ENCODE data around the gene LAMA1. TPM values are rescaled to one million over a fixed set of nuclear protein-coding genes. Genes with fewer than 3 reads are reported as not detected.

The LAMA1 gene
- total RNA-seq, 1 donor from 2014 or later = 1.4 TPM

DNA sequence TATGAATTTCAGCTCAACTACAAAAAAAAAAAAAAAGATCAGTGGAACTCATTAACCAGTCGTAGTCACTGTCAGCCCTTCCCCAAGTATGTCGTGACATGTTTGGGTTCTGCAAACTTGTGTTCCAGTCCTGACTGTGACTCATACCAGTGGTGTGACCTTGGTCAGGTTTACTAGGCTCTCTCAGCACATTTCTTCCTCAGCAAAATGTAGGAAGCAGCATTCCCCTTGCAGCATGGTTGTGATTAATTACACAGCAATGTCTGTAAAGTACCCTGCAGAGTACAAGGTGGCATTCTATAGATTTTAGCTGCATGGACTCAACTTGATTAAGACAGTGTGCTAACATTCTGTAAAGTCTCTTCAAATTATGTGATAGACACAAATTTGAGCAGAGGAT lies 156.9 kb downstream of the LAMA1 start:
- Histone ChIP-seq H3K4me1 (no peaks in the 10 kb centered on the region), H3K36me3 (no peaks in the 10 kb centered on the region), H3K9me3 (no peaks in the 10 kb centered on the region), H3K4me3 (no peak overlapping the region), H3K27ac (no peak overlapping the region), H3K27me3 (no peaks in the 10 kb centered on the region)
- DNase-seq = no peak
- intact Hi-C loops (cut with DNase I) = no loop called here
- no peak for ATAC-seq
- TF ChIP-seq, protein P1, sequence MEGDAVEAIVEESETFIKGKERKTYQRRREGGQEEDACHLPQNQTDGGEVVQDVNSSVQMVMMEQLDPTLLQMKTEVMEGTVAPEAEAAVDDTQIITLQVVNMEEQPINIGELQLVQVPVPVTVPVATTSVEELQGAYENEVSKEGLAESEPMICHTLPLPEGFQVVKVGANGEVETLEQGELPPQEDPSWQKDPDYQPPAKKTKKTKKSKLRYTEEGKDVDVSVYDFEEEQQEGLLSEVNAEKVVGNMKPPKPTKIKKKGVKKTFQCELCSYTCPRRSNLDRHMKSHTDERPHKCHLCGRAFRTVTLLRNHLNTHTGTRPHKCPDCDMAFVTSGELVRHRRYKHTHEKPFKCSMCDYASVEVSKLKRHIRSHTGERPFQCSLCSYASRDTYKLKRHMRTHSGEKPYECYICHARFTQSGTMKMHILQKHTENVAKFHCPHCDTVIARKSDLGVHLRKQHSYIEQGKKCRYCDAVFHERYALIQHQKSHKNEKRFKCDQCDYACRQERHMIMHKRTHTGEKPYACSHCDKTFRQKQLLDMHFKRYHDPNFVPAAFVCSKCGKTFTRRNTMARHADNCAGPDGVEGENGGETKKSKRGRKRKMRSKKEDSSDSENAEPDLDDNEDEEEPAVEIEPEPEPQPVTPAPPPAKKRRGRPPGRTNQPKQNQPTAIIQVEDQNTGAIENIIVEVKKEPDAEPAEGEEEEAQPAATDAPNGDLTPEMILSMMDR (IDR thresholded peaks at IDR 0.05) = no peak

GRCh38 chr18:6960124-6960523 lies 157.5 kb downstream of the LAMA1 start:
- Histone ChIP-seq H3K27me3 (no peaks in the 10 kb centered on the region), H3K9me3 (no peaks in the 10 kb centered on the region), H3K27ac (no peak overlapping the region), H3K4me1 (no peaks in the 10 kb centered on the region), H3K36me3 (no peaks in the 10 kb centered on the region), H3K4me3 (no peak overlapping the region)
- DNase-seq (no peak), ATAC-seq (no peak)
- TF ChIP-seq, protein P1 (IDR thresholded peaks at IDR 0.05) = no peak
- intact Hi-C loops (cut with DNase I) = no loop called here

GRCh38 chr18:6959110-6959509 lies 158.5 kb downstream of the LAMA1 start:
- H3K27me3 ChIP-seq = no peaks in the 10 kb centered on the region
- intact Hi-C loops (cut with DNase I) = no loop called here

GRCh38 chr18:6956999-6957398 lies 160.6 kb downstream of the LAMA1 start:
- no peaks in the 10 kb centered on the region for H3K9me3 ChIP-seq
- TF ChIP-seq, protein P1 (IDR thresholded peaks at IDR 0.05) = no peak
- no peaks in the 10 kb centered on the region for H3K27me3 ChIP-seq
- H3K4me3 ChIP-seq = no peak overlapping the region
- no peak overlapping the region for H3K27ac ChIP-seq
- no peaks in the 10 kb centered on the region for H3K36me3 ChIP-seq
- no peaks in the 10 kb centered on the region for H3K4me1 ChIP-seq
- DNase-seq (no peak), ATAC-seq (no peak)
- intact Hi-C loops (cut with DNase I) = no loop called here

More at GRCh38 chr18:6959110-6959509, 158.5 kb downstream of the LAMA1 start:
- no peaks in the 10 kb centered on the region for H3K4me1 ChIP-seq
- TF ChIP-seq, protein P1 (IDR thresholded peaks at IDR 0.05) = no peak
- no peak overlapping the region for H3K27ac ChIP-seq
- ATAC-seq (no peak), DNase-seq (no peak)
- H3K36me3 ChIP-seq = no peaks in the 10 kb centered on the region
- H3K4me3 ChIP-seq = no peak overlapping the region
- no peaks in the 10 kb centered on the region for H3K9me3 ChIP-seq

- intact Hi-C loops (cut with DNase I) = no loop called here
- H3K9me3 ChIP-seq = no peaks in the 10 kb centered on the region
- ATAC-seq (no peak), DNase-seq (no peak)
- no peak overlapping the region for H3K4me3 ChIP-seq
- no peaks in the 10 kb centered on the region for H3K27me3 ChIP-seq
- TF ChIP-seq, protein P1 (IDR thresholded peaks at IDR 0.05) = no peak
- no peaks in the 10 kb centered on the region for H3K36me3 ChIP-seq
- H3K4me1 ChIP-seq = no peaks in the 10 kb centered on the region
- H3K27ac ChIP-seq = no peak overlapping the region
These were observed 161.1 kb downstream of the LAMA1 start for GRCh38 chr18:6956495-6956894.

DNA sequence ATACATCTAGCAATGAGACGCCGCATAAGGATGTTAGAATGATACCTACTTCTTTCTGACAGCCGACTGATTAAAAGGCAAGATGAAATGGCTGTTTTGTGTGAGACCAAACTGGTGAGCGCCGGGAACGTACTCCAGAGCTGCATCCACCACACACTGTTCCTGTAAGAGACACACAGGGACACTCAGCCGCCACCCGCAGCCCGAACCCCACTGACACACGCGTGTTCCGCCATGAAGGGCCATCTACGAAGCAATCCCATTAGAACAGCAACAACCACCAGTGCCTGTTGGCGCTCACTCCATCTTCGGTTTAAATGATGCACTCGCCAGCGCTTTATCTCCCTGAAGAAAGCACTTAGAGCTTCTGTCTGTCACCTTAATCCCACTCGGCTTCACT lies 162.3 kb downstream of the LAMA1 start:
- H3K4me3 ChIP-seq = no peak overlapping the region
- H3K9me3 ChIP-seq = no peaks in the 10 kb centered on the region
- DNase-seq (no peak), ATAC-seq (no peak)
- H3K4me1 ChIP-seq = no peaks in the 10 kb centered on the region
- no peak overlapping the region for H3K27ac ChIP-seq
- no peaks in the 10 kb centered on the region for H3K36me3 ChIP-seq
- H3K27me3 ChIP-seq = no peaks in the 10 kb centered on the region
- TF ChIP-seq, protein P1 (IDR thresholded peaks at IDR 0.05) = no peak
- intact Hi-C loops (cut with DNase I) = no loop called here
